TTC549 (cell line): ENCODE data around the gene ZCWPW1.
"Not testable (repeated sequence)": the region's sequence is repeated elsewhere in the genome, so short reads cannot be mapped to it uniquely, and the experiment has no call there.

Source experiments
- FAIRE-seq: peaks from 2 replicates; lab custom pipeline; 2012; peaks lifted over from hg19 to GRCh38; lab: Jason Lieb, UNC

Gene ZCWPW1

DNA sequence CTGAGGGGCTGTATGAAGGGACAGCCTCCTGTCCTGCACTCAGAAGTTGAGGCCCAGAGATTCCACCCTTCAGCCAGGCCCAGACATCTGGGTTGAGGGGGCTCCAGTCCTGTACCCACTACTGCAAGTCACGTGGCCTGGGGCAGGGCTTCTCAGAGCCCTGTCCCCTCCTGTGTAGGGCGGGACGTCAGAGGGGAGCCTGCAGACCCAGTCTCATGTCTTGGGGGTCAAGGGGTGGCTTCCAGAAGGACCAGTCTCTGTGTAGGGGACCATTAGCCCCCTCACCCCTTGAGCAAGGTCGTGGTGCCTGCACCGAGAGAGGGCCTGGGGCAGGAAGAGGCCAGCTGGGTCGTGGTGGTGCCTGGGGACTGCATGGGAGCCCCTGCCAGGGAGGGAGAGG is 55.8 kb downstream of the ZCWPW1 start:
- no peak for FAIRE-seq

DNA sequence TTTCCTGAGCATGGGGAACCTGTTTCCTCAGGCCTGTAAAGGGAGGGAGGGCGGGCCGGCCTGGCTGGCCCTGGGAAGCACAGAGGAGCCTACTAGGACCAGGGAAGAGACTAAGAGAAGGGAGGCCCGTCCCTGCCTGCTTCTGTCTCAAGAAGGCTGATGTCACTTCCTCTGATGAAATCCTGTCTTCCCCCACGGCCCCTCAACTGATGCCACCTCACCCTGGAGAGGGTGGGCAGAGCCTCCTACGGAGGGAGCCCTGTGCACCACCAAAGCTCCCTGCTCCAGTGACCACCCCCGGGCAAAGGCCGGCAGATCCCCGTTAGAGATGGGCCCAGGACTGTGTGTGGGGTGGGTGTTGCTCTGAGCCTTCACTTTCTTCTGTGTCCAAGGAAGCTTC is 56.2 kb downstream of the ZCWPW1 start:
- no peak for FAIRE-seq

DNA sequence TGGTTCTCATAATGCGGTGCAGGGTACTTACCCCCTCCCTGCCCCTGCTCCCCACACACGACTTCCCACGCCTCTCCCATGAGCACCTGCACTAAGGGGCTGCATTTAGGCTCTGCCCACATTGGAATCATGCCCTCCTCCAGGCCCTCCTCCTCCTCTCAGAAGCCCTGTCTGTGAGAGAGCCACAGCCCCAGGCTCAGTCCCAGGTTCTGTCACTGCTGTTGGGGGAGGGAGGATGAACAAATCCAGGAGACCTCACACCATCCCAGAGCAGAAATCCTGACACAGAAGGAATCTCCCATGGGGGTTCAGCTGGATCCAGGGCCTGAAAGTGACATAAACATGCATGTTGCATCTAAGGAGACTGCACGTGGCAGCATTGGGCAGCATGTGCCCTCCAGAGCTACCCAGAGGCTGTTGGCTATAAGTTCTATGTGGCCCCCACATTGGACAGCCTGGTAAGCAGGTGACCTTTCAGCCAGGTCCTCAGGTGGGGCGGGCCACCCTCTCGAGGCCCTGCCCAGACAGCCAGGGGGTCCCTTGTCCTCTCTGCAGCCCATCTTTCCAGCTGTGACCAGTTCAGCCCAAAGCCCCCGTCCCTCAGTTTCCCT is 56.8 kb downstream of the ZCWPW1 start:
- FAIRE-seq, result no peak

DNA sequence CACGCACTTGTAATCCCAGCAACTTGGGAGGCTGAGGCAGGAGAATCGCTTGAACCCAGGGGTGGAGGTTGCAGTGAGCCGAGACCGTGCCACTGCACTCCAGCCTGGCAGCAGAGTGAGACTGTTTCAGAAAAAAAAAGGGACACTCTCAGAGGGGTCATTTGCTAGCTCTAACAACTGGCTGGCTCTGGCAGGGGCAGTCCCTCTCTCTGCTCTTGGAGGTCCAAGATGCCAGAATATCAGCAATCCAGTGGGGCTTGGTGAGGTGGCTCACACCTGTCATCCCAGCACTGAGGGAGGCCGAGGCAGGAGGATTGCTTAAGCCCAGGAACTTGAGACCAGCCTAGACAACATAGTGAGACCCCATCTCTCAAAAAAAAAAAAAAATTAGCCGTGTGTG is 57.8 kb downstream of the ZCWPW1 start:
- no peak for FAIRE-seq

DNA sequence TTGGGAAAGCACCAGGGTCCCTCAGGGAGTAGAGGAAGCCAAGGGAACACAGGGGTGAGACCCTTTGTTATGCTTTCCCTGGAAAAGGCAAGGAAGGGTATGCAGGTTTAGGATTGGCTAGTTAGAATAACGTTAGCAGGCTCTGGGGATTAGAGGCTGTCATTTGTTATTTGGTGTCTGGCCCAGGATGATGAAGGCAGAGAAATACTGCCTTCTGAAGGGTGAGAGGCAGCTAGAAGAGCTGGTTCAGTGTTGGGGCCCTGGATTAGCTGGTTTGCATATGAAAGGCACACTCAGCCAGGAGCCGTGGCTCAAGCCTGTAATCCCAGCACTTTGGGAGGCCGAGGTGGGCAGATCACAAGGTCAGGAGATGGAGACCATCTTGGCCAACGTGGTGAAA is 58.2 kb downstream of the ZCWPW1 start:
- no peak for FAIRE-seq

DNA sequence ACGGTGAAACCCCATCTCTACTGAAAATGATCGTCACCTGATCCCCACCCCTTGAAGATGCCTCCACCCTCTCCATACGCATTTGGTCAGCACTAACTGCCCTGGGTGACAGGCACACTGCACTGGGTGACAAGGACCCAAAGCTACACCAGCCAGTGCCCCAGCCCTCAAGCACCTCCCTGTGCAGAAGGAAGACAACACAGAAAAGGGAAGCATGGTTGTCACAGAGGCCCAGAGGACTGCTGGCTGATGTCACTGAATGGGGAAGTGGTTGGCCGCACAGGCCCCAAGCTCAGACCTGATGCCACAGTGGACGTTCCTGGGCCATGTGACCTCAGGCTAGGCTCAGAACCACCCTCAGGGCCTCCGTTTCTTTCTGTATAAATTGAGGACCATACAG is 59.4 kb downstream of the ZCWPW1 start:
- FAIRE-seq, result no peak

DNA sequence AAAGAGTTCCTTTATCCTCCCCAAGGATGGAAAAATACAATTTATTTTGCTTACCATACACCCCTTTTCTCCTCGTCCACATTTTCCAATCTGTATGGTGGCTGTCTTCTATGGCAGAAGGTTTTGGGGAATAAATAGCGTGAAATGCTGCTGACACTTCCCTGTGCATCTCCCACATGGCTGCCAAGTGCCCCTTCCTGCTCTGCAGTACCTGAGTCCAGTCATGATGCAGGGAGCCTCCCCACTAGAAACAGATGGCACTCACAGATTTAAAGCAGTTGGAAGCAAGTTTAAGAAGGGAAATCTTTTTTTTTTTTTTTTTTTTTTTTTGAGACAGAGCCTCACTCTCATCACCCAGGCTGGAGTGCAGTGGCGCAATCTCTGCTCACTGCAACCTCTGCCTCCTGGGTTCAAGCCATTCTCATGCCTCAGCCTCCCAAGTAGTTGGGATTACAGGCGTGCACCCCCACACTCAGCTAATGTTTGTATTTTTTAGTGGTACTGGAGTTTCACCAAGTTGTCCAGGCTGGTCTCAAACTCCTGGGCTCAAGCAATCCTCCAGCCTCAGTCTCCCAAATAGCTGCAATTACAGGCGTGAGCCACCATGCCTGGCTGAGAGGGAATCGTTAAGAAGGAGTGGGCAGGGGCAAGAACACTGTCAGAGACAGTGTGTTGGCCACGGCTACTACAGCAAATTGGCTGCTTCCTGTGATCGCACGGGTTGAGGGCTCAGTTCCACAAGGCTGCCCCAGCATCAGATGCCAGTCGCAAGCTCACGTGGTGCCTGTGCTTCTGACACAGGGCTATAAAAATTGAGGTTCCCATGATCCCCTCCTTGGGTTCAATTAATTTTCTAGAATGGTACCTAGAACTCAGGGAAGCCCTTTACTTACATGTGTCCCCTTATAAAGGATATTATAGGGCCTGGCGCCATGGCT is 60.6 kb downstream of the ZCWPW1 start:
- no peak for FAIRE-seq

DNA sequence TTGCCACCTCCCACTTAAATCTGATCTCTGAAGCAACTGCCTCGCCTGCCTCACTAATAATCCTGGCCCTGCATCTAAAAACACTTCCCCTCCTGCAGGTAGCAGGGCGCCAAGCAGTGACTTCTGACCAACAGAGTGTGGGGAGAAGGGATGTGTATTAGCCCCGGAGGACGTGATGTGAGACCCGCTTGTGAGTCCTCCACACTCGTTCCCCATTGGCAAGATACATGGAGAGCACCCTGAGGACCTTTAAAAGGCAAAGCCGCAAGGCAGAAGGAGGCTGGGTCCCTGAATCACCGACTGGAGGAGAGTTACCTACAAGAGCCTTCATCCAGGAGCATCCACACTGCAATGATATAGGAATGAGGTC is 61.3 kb downstream of the ZCWPW1 start:
- no peak for FAIRE-seq

DNA sequence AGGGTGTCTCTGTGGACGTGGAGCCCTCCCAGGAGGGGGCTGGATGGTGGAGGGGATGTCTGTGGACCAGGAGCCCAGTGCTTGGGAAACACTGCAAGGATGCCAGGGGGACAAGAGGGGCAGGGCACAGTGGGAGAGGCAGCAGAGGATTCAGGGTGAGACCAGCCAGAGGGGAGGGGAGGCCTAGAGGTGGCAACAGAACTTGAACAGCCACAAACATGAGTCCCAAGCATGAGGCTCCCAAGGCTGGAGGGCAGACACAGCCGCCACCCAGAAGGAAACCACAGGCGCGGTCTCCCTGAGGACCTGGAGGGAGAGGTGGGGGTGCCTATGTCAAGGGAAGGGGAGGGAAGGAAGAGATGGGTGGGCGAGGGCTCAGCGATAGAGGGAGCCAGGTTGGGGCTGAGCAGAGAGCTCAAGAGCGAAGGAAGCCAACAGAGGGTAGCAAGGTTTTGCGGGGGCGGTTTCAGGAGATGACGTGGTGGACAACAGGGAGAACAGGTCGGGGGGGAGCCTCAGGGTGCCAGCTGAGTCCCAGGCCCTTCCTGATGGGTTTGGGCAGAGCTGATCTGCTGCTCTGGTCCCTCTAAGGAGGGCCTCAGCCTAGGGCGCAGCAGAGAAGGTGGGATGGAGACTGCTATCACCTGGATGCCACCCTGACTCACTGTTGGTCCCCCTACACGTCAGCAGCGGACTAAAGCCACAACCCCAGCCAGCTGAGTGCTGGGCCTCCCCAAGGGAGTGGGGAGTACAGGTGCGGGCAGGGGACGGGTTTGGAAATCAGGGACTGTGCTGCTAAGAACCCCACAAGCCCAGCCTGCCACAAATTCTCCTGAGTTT is 61.9 kb downstream of the ZCWPW1 start:
- FAIRE-seq, result no peak

DNA sequence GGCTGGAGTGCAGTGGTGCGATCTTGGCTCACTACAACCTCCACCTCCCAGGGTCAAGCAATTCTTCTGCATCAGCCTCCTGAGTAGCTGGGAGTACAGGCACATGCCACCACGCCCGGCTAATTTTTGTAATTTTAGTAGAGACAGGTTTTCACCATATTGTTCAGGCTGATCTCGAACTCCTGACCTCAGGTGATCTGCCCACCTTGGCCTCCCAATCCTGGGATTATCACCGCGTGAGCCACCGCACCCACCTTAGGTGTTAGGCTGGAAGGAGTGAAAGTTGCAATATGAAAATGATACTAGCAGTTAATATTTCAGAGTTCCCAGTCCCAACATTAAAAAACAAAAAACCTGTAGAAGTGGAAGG is 62.5 kb downstream of the ZCWPW1 start:
- FAIRE-seq, result not testable (repeated sequence)

DNA sequence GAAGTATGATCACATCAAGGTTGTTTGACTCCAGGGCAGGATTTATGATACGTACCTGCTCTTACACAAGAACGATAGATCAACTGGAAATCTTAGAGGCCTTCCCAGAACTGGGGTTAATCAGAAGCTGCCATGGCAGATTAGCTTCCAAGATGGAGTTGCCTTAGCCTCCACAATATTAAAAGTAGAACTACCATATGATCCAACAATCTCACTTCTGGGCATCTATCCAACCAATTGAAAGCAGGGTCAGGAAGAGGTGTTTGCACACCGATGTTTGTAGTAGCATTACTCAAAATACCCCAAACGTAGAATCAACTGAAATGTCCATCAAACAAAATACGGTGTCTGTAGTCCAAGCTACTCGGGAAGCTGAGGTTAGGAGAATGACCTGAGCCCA is 64.0 kb downstream of the ZCWPW1 start:
- FAIRE-seq, result no peak

DNA sequence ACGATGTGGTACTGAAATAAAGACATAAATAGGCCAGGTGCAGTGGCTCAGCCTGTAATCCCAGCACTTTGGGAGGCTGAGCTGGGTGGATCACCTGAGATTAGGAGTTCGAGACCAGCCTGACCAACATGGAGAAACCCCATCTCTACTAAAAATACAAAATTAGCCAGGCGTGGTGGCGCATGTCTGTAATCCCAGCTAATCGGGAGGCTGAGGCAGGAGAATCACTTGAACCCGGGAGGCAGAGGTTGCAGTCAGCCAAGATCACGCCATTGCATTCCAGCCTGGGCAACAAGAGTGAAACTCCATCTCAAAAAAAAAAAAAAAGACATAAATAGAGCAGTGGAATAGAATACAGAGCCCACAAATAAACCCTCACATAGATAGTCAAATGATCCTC is 64.7 kb downstream of the ZCWPW1 start:
- FAIRE-seq, result not testable (repeated sequence)

DNA sequence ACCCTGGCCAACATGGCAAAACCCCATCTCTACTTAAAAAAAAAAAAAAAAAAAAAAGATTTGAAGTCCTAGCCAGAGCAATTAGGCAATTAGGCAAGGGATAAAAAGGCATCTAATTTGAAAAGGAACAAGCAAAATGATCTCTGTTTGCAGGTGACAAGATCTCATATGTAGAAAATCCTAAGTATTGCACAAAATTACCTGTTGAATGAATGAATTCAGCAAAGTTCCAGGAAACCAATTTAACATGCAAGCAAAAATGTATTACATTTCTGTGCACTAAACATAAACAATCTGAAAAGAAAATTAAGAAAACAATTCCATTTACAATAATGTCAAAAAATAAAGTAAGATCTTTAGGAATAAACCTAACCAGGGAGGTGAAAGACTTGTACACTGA is 65.4 kb downstream of the ZCWPW1 start:
- FAIRE-seq, result no peak

DNA sequence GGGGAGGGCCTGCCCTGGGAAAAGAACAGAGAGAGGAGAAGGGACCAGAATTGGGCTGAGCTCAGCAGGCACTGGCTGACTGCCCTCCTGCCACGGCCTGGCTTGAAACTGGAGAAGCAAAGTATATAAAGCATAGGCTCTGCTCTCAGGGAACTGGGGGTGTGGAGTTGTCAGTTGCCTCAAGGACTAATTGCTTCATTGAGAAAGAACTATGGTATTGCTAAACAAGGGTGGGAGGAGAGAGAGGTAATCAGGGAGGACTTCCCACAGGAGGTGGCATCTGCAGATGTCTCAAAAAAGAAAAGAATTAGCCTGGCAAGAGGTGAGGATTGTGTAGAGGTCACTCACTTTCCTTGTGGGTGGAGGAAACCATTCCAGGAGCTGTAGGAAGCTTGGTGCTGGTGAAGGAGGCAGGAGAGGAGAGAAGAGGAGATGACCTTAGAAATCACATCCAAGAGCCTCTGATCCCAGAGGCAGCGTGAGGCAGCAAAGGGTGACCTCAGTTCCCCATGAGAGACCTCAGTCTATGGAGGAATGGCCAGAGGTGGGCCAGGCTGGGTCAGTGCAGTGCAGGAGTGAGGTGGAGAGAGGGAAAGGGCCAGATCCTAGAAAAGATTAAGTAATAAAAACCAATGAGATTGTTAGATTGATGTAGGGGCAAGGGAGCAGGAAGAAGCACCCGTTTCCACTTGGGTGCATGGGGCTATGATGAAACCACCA is 68.2 kb downstream of the ZCWPW1 start:
- no peak for FAIRE-seq

DNA sequence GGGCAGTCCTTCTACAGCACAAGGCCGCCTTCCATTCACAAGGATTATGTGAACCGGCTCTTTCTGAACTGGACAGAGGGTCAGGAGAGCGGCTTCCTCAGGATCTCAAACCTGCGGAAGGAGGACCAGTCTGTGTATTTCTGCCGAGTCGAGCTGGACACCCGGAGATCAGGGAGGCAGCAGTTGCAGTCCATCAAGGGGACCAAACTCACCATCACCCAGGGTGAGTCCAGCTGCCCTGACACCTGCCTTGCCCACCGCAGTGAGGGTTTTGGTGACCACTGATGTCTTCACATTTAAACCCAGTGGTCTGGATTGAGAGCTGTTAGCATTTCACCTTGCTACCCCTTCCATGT is 69.7 kb downstream of the ZCWPW1 start:
- FAIRE-seq, result no peak

DNA sequence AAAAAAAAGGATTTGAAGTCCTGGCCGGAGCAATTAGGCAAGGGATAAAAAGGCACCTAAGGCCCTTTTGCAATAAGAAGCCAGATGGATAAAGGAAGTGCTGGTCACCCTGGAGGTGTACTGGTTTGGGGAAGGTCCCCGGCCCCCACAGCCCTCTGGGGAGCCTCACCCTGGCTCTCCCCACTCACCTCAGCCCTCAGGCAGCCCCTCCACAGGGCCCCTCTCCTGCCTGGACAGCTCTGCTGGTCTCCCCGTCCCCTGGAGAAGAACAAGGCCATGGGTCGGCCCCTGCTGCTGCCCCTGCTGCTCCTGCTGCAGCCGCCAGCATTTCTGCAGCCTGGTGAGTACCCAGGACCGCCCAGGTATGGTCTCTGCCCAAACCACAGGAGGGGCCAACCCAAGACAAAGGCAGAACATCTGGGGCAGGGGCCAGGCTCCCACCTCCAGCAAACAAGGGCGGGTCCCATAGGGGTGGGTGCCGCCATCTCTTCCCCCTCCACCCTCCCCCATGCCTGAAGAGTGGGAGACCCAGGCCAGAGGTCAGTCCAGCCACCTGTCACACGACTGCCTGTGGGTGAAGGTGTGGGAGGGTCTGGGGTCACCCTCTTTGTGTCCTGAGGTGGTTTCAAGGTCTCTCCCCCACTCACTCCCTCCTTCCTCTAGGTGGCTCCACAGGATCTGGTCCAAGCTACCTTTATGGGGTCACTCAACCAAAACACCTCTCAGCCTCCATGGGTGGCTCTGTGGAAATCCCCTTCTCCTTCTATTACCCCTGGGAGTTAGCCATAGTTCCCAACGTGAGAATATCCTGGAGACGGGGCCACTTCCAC is 70.3 kb downstream of the ZCWPW1 start, which contains the start of gene PILRB:
TSS of gene PILRB (plus strand) at position 91 of the 830 bp plus-strand sequence. CDS start at position 277, 186 bp downstream.
- FAIRE-seq, result no peak

DNA sequence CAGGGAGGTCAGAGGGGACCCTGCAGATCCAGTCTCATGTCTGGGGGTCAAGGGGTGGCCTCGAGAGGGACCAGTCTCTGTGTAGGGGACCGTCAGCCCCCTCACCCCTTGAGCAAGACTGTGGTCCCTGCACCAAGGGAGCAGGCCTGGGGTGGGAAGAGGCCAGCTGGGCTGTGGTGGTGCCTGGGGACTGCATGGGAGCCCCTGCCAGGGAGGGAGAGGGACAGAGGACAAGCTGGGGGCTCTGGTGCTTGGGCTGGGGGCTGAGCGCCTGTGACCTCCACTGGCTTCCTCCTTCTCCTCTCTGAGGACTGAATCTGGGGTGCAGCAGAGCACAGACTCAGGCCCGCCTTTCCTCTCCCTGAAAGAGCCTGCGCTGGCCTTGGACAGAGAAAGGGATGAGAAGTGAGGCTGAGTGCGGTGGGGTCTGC is 71.4 kb downstream of the ZCWPW1 start:
- no peak for FAIRE-seq

DNA sequence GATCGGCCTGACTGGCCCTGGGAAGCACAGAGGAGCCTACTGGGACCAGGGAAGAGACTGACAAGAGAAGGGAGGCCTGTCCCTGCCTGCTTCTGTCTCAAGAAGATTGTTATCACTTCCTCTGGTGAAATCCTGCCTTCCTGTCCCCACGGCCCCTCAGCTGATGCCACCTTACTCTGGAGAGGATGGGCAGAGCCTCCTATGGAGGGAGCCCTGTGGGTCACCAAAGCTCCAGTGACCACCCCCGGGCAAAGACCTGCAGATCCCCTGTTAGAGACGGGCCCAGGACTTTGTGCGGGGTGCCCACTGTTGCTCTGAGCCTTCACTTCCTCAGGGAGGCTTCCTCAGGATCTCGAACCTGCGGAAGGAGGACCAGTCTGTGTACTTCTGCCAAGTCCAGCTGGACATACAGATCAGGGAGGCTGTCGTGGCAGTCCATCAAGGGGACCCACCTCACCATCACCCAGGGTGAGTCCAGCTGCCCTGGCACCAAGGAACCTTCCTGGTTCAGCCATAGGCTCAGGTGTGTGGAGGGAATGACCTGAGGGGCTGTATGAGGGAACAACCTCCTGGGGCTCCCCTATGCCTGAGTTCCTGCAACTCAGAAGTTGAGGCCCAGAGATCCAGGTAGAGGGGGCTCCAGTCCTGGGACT is 72.0 kb downstream of the ZCWPW1 start:
- no peak for FAIRE-seq

DNA sequence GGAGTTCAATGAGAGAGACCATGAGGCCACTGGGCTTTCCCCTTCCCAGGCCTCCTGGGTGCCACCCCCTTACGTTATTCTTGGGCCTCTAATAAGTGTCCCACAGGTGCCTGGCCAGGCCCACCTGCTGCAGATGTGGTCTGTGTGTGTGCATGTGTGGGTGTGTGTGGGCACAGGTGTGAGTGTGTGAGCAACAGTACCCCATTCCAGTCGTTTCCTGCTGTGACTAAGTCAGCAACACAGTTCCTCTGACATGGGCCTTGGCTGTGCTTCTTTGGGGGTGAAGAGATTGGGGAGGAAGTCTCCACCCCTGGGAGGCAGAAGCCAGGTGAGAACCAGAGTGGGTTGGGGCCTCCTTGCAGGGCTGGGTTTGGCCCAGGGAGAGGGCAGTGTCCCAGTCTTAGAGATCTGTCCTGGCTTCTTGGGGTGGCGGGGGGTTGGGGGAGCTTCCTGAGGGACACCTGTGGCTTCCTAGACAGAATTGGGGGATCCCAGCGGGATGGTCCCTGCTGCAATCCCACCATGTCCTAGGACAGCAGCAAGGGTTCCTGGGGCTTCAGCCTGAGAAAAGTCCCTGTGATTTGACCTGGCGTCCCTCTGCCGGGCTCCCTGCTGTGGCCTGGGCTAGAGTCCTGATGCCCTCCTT is 74.7 kb downstream of the ZCWPW1 start:
- no peak for FAIRE-seq

DNA sequence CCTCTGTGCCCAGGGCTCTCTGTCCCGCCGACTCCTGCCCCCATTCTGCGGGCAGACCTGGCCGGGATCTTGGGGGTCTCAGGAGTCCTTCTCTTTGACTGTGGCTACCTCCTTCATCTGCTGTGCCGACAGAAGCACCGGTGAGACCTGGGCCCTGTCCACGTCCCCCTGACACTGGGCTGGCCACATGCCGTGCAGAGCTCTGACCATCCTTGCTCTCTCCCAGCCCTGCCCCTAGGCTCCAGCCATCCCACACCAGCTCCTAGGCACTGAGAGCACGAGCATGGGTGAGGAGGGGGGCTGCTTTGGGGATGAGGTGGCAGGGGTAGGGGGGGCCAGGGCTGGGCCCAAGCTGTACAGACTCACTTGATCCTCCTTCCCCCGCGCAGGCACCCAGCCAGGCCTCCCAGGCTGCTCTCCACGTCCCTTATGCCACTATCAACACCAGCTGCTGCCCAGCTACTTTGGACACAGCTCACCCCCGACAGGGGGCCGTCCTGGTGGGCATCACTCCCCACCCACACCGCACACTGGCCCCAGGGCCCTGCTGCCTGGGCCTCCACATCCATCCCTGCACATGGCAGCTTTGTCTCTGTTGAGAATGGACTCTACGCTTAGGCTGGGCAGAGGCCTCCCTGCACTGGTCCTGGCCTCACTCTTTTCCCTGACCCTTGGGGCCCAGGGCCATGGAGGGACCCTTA is 75.4 kb downstream of the ZCWPW1 start:
- FAIRE-seq, result no peak
